ENCODE measurements around the gene CDH11. TPM values are rescaled to one million over a fixed set of nuclear protein-coding genes. Genes with fewer than 3 reads are reported as not detected.

CDH11 gene
- total RNA-seq, 4 donors from 2014 or later = 13.0 to 37.7 (median 27.8) TPM

DNA sequence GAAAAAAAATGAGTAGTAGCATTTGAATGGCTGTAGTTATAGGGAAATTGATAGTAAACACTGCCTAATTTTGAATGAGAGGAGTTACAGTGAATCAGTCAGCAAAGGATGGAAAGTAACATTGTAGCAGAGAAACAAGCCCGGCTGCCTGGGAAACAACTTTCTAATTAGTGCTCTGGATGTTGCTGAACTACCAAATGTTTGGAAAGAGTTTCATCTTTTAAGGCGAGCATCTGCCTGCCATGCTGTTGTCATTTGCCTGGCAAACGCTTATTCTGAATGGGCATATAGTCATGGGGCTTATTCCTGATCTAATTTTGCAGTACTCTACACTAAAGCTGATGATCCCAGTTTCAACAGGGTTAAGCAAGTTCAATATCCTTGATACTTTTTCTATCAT lies 138.6 kb downstream of the CDH11 start:
- H3K36me3 ChIP-seq = no peaks in the 10 kb centered on the region
- no peak for DNase-seq
- H3K4me3 ChIP-seq (replicated peaks in 1 of 3) = no peak overlapping the region
- intact Hi-C loops (cut with DNase I) = no loop called here
- no peak overlapping the region for H3K27ac ChIP-seq
- no peaks in the 10 kb centered on the region for H3K9me3 ChIP-seq
- TF ChIP-seq, protein P1, sequence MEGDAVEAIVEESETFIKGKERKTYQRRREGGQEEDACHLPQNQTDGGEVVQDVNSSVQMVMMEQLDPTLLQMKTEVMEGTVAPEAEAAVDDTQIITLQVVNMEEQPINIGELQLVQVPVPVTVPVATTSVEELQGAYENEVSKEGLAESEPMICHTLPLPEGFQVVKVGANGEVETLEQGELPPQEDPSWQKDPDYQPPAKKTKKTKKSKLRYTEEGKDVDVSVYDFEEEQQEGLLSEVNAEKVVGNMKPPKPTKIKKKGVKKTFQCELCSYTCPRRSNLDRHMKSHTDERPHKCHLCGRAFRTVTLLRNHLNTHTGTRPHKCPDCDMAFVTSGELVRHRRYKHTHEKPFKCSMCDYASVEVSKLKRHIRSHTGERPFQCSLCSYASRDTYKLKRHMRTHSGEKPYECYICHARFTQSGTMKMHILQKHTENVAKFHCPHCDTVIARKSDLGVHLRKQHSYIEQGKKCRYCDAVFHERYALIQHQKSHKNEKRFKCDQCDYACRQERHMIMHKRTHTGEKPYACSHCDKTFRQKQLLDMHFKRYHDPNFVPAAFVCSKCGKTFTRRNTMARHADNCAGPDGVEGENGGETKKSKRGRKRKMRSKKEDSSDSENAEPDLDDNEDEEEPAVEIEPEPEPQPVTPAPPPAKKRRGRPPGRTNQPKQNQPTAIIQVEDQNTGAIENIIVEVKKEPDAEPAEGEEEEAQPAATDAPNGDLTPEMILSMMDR (IDR thresholded peaks at IDR 0.05) = no peak
- no peak for TF ChIP-seq POLR2A (IDR thresholded peaks at IDR 0.05)
- 85 to 96% methylated on average over 3 of the region's 3 CpGs for WGBS, 2 donors
- H3K27me3 ChIP-seq = no peaks in the 10 kb centered on the region
- no peaks in the 10 kb centered on the region for H3K4me1 ChIP-seq

DNA sequence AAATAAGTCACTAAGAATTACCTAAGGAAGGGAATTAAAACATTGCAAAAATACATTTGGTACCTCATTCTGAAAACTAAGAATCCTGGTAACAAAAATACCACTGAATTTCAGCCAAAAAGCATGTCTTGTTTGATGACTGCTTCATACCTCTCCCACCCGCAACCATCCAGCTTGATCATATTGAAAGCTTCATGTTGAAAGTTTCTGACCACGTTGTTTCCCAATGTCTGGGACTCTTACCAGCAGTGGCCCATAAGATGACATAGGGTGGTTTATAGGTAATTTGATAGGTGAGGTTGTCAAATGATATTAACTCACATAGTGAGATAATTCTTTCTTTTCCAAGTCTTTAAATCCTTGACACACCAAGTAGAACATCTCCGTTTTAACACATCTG lies 139.3 kb downstream of the CDH11 start:
- no peaks in the 10 kb centered on the region for H3K9me3 ChIP-seq
- no peak for TF ChIP-seq POLR2A (IDR thresholded peaks at IDR 0.05)
- TF ChIP-seq, protein P1 (IDR thresholded peaks at IDR 0.05) = no peak
- H3K27ac ChIP-seq = no peak overlapping the region
- WGBS, 2 donors = 92 to 95% methylated on average over 3 of the region's 3 CpGs
- intact Hi-C loops (cut with DNase I) = no loop called here
- no peak overlapping the region for H3K4me3 ChIP-seq (replicated peaks in 1 of 3)
- no peaks in the 10 kb centered on the region for H3K27me3 ChIP-seq
- H3K4me1 ChIP-seq = no peaks in the 10 kb centered on the region
- no peaks in the 10 kb centered on the region for H3K36me3 ChIP-seq
- DNase-seq = no peak

DNA sequence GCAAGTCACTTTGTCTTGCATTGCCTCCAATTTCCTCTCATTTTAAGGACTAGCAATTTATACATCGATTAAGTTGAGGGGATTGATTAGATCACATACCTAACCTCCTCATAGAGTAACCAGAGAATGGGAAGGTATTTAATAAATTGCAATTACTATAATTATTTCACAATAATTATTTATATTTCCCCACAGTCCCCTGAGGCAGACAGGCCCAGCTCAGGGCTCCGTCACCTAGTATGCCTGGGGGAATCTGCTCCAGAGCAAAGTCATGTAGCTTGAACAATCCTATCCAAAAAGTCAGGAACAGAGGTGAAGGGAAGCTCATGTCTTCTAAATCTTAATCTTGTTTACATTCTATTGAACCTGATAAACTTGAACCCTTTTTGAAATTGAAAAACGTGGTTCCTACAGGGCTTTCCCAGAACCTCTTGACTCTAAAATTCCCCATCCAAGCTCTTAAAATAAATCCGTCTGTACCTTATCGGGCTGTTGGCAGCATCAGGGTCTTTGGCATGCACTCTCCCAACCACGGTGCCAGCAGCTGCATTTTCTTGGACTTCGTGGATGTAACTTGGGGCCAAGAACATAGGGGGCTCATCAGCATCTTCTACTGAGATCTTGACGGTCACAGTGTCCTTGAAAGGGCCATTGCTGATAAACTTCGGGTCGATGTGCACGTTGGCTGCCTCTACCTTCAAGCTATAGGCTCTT lies 140.1 kb downstream of the CDH11 start:
- intact Hi-C loops (cut with DNase I) = no loop called here
- H3K27ac ChIP-seq = no peak overlapping the region
- WGBS, 2 donors = 77 to 81% methylated on average over 11 of the region's 11 CpGs

DNA sequence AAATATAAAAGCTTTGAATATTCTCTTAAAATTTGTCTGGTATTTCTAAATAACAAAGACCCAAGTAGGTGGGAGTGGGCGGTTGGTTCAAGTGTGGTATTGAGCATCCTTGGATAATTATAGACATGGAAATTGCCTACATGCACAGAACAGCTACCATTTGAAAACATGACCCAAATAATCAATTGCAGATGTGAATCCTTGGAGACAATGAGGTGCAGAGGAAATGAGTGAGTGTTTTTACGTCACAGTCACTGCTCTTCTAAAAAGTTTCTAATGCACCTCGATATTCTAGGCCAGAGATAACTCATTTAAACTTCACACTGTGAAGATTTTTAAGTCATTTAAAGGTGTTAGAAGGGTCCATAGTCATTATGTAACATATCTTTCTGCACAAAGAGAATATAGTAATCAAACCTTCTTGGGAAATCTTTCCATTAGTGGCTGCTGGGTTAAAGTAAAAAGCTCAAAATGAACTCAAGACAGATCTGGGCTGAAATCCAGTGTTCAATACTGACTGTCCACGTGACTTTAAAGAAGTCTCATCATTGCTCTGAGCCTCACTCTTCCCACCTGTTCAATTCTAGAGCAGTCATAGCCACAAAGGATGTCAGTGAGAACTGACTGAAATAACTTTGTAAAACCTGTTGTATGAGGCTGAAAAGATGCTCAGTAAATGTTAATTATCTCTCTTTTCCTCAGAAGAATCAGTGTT lies 144.5 kb downstream of the CDH11 start:
- intact Hi-C loops (cut with DNase I) = no loop called here
- no peak for DNase-seq
- Histone ChIP-seq H3K9me3 (no peaks in the 10 kb centered on the region), H3K27me3 (no peaks in the 10 kb centered on the region), H3K27ac (no peak overlapping the region), H3K36me3 (no peaks in the 10 kb centered on the region), H3K4me3 (replicated peaks in 1 of 3) (no peak overlapping the region), H3K4me1 (no peaks in the 10 kb centered on the region)
- TF ChIP-seq, protein P1 (IDR thresholded peaks at IDR 0.05) = no peak
- TF ChIP-seq POLR2A (IDR thresholded peaks at IDR 0.05) = no peak
- WGBS, 2 donors = 77 to 78% methylated on average over 4 of the region's 4 CpGs

More for the DNA sequence above, 140.1 kb downstream of the CDH11 start:
- H3K36me3 ChIP-seq = no peaks in the 10 kb centered on the region
- TF ChIP-seq, protein P1 (IDR thresholded peaks at IDR 0.05) = no peak
- H3K27me3 ChIP-seq = no peaks in the 10 kb centered on the region
- H3K4me3 ChIP-seq (replicated peaks in 1 of 3) = no peak overlapping the region
- H3K4me1 ChIP-seq = no peaks in the 10 kb centered on the region
- no peaks in the 10 kb centered on the region for H3K9me3 ChIP-seq
- no peak for DNase-seq

DNA sequence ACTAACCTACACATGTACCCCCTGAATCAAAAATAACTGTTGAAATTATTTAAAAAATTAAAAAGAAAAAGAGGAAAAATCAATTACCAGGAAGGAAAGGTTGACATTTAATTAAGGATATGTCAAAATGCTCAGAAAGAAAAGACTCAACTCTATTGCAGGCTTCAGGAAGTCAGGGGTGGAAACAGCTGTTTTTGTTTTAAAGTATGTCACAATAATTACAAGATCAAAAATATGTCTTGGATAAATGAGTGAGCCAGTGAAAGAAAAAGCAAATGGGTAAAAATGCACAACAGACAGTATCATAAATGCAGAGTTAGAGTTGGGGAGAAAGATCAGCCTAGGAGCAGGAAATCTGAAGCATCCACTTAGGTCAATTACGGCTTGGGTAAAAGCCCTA lies 146.0 kb downstream of the CDH11 start:
- TF ChIP-seq, protein P1 (IDR thresholded peaks at IDR 0.05) = no peak
- no peak for TF ChIP-seq POLR2A (IDR thresholded peaks at IDR 0.05)

More for the DNA sequence above, 146.0 kb downstream of the CDH11 start:
- Histone ChIP-seq H3K4me1 (no peaks in the 10 kb centered on the region), H3K36me3 (no peaks in the 10 kb centered on the region), H3K9me3 (no peaks in the 10 kb centered on the region), H3K27ac (no peak overlapping the region), H3K4me3 (replicated peaks in 1 of 3) (no peak overlapping the region), H3K27me3 (no peaks in the 10 kb centered on the region)
- WGBS, 2 donors = 69 to 80% methylated on average over 1 of the region's 1 CpG
- intact Hi-C loops (cut with DNase I) = no loop called here
- DNase-seq = no peak

All from thyroid gland (tissue), 4 donors.